Erythroblast (primary cell): ENCODE data around the gene EYS.
"Not testable (repeated sequence)": the region's sequence is repeated elsewhere in the genome, so short reads cannot be mapped to it uniquely, and the experiment has no call there.

ENCODE experiments used
- DNase-seq, 2 experiments: peaks; one replicate each; lab custom pipeline; 2025; lab: John Stamatoyannopoulos, UW
- GATA1 ChIP-seq: IDR thresholded peaks from 2 replicates; pipeline ENCODE4 v1.6.1; 2011; ENCODE audit warnings: low read depth, mild to moderate bottlenecking, control low read depth, low read length, moderate library complexity
- POLR2A ChIP-seq: IDR thresholded peaks from 2 replicates; pipeline ENCODE4 v1.6.1; 2011; ENCODE audit warnings: mild to moderate bottlenecking, low read length

The EYS gene

GRCh38 chr6:64459411-64459944, 1247.5 kb downstream of the EYS start:
- TF ChIP-seq GATA1 (no peak), POLR2A (no peak)
- no peak for DNase-seq

DNA sequence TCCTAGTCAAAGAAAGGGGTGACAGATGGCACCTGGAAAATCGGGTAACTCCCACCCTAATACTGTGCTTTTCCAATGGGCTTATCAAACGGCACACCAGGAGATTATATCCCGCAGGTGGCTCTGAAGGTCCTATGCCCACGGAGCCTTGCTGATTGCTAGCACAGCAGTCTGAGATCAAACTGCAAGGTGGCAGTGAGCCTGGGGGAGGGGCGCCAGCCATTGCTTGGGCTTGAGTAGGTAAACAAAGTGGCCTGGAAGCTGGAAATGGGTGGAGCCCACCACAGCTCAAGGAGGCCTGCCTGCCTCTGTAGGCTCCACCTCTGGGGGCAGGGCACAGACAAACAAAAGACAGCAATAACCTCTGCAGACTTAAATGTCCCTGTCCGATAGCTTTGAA, 1258.9 kb downstream of the EYS start:
- DNase-seq: not testable (repeated sequence)

- TF ChIP-seq GATA1 (no peak), POLR2A (no peak)
- DNase-seq: no peak
Observed at GRCh38 chr6:64445038-64445437, 1262.0 kb downstream of the EYS start.

GRCh38 chr6:64439274-64439673, 1267.8 kb downstream of the EYS start:
- no peak for TF ChIP-seq POLR2A
- no peak for TF ChIP-seq GATA1

DNA sequence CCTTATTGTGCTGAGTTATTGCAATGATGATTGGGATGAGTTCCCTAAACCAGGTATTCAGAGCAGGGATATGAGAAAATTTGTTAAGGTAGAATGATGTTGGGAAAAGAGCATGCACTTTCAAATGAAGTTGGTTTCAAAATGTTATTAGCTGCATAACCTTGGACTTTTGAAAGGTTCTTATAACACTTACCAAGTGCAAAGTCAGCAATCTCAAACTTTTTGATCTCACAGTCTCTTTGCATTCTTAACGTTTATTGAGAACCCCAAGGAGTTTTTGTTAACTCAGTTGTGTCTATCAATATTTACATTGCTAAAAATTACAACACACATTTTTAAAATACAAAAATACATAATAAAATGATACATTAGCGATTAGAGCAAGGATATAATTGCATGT, 1269.0 kb downstream of the EYS start:
- TF ChIP-seq POLR2A (no peak), GATA1 (no peak)
- no peak for DNase-seq

More at GRCh38 chr6:64439274-64439673, 1267.8 kb downstream of the EYS start:
- DNase-seq: no peak

- no peak for TF ChIP-seq GATA1
- no peak for DNase-seq
Observed at GRCh38 chr6:64429926-64430325, 1277.1 kb downstream of the EYS start.

DNA sequence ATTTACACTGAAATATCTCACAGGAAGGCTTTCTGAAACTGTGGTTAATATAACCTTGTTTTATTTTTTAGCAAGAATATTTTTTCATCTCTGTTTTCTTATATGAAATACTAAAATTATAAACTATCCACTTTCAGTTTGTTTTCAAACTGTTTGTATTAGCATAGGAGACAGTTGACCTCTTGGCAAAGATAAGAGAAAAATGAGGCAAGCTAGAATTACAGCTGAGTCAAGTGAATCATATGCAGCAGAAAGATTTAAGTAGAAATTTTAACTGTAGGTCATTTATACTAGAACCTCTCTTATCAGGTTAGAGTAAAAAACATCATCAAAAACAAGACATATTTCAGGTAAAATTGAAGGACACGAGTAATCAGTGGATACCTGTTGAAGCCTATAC, 1278.8 kb downstream of the EYS start:
- TF ChIP-seq POLR2A (no peak), GATA1 (no peak)
- DNase-seq: no peak

DNA sequence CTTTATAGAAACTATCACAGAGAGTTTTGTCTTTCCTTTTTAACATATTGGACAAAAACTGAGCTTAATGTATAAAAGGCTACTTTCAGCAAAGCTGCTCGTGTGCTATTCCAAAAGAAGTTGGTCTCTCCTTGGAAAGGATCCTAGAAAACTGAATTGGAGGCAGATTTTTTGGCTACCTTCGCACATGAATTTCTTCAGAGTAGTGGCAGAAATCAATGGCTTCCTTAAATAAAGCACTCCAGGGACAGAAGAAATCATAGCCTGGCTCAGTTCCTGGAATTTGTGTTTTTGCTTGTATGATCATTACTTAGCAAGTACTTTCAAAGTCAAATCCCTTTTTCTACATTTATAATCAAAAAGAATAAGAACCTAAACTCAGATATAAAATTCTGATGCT, 1291.1 kb downstream of the EYS start:
- DNase-seq: no peak
- no peak for TF ChIP-seq GATA1
- no peak for TF ChIP-seq POLR2A

DNA sequence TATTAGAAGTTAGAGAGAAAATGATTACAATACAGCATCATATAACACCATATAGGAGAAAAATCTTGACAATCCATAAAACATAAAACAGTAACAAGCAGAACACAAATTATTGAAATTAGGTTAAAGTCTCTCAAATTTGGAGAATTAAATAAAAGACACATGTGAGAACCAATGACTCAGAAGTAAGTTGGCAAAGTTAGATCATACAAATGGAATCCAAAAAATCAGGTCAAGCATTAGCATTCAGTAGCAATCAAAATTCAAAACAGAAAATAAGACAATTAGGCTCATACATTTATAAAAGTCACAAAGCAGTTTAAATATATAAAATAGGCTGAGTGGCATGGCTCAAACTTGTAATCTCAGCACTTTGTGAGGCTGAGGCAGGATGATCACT, 1295.8 kb downstream of the EYS start:
- TF ChIP-seq GATA1 (no peak), POLR2A (no peak)
- DNase-seq: no peak

DNA sequence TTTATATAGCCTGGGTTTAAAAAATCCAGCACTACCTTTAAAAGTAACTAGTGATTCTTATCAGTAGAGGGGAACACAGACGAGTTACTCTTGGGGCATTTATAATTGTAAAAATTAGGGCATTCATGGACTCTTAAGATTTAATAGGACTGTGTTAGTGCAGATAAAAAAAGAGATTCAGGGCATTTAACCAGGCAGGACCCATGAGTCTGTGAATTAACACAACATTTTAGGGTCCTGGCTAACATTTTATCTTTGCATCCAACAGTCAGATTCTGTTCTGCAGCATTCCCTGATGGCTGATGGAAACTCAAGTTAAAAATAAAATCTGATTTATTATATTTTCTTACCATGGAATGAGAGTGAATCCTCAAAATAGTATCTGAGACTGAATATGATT, 1297.1 kb downstream of the EYS start:
- TF ChIP-seq GATA1: no peak
- TF ChIP-seq POLR2A: no peak
- DNase-seq: no peak

DNA sequence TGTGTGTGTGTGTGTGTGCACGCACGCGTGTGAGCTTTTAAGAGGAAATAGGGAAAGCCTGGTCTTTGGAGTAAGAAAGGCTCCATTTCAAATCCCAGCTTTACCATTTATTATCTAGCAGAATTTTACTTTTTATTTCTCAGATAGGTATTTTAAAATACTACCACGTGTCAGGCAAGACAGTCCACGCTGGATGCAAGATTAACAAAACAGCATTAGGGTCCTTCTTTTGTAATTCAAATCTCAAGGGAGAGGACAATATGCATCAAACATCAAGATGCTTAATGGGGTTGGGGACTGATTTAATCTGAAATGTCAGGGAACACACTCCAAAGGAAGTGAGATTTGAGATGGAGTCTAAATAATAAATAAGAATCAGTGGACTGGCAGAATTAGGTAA, 1302.6 kb downstream of the EYS start:
- no peak for DNase-seq
- TF ChIP-seq GATA1: no peak
- TF ChIP-seq POLR2A: no peak

DNA sequence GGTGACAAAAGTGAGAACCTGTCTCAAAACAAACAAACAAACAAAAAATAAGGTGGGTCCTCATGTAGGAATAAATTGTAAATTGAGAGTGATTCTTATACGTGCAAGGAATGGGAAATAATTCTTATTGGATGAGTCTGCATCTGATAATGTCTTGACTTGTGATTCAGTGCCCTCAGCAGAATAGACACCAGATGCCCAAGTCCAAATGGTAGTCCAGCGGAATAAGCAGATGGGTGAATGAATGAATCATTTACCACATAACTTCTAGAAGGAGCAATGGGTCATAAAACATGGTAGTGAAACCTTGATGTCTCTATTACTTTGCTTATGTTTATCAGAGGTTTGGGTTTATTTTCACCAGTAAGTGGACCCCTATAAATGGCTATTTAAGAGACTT, 1323.7 kb downstream of the EYS start:
- TF ChIP-seq POLR2A: no peak
- DNase-seq: no peak

GRCh38 chr6:64376394-64376793, 1330.6 kb downstream of the EYS start:
- no peak for TF ChIP-seq POLR2A
- DNase-seq: no peak

GRCh38 chr6:64357430-64357829, 1349.6 kb downstream of the EYS start:
- DNase-seq: no peak
- TF ChIP-seq GATA1: no peak
- no peak for TF ChIP-seq POLR2A

GRCh38 chr6:64347411-64347810, 1359.6 kb downstream of the EYS start:
- DNase-seq: no peak
- no peak for TF ChIP-seq POLR2A
- TF ChIP-seq GATA1: no peak

DNA sequence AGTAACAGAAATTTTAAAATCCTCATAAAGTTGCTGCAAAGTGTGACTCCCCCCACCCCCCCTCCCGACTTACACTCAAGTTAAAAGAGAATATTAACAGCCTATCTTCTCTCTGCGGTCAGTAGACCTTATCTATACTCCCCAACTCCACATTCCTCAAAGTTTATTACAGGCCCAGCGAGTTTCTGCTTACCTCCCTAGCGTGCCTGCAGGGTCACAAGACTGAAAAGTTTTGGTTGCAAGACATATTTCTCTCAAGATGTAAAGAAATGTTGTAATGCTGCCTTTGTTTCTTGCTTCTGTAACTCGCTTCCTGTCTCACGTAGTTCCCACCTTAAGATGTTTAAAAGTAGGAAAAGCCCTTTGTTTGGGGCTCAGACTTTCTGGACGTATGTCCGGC, 1371.8 kb downstream of the EYS start:
- TF ChIP-seq POLR2A (no peak), GATA1 (no peak)
- no peak for DNase-seq
